MCF 10A (cell line): ENCODE measurements around the gene DCAF15. TPM values are rescaled to one million over a fixed set of nuclear protein-coding genes. Genes with fewer than 3 reads are reported as not detected.

Experiments used
- BruUV-seq: library from RNA; stranded (reverse); fragments of 400-500 nt; replicated peaks from 2 replicates; lab custom pipeline; 2021; lab: Mats Ljungman, UMichigan
- CTCF ChIA-PET: fragments of 300-600 bp; sonication (Branson Sonifier 250); formaldehyde crosslinking; extraction: SDS; loops from one replicate; lab custom pipeline; 2021; ENCODE audit warnings: antibody characterized with exemption, inconsistent platforms; lab: Yijun Ruan, JAX
- POLR2A ChIA-PET: fragments of 300-600, 350-650 bp; sonication (Branson Sonifier 250); formaldehyde crosslinking; extraction: SDS; loops from one replicate; lab custom pipeline; 2020; ENCODE audit warnings: antibody characterized with exemption, inconsistent platforms; lab: Yijun Ruan, JAX
- DNase-seq: peaks from one replicate; pipeline ENCODE4 v3.0.0-alpha.2; 2018; ENCODE audit not compliant: unreplicated experiment
- H3K27ac Mint-ChIP-seq: one replicate; pipeline ENCODE4 v1.8.0; 2022; ENCODE audit warnings: mild to moderate bottlenecking, low read depth, mixed read lengths; ENCODE audit not compliant: unreplicated experiment
- H3K27me3 Mint-ChIP-seq: one replicate; pipeline ENCODE4 v1.8.0; 2022; ENCODE audit warnings: mixed read lengths; ENCODE audit not compliant: insufficient read depth, unreplicated experiment
- H3K36me3 Mint-ChIP-seq: one replicate; pipeline ENCODE4 v1.8.0; 2022; ENCODE audit warnings: mild to moderate bottlenecking, moderate library complexity, mixed read lengths; ENCODE audit not compliant: insufficient read depth, unreplicated experiment
- H3K4me1 Mint-ChIP-seq: one replicate; pipeline ENCODE4 v1.8.0; 2022; ENCODE audit warnings: mixed read lengths; ENCODE audit not compliant: insufficient read depth, unreplicated experiment
- H3K4me3 Mint-ChIP-seq: one replicate; pipeline ENCODE4 v1.8.0; 2022; ENCODE audit warnings: mild to moderate bottlenecking, moderate library complexity, mixed read lengths; ENCODE audit not compliant: unreplicated experiment
- H3K9me3 Mint-ChIP-seq: one replicate; pipeline ENCODE4 v1.8.0; 2022; ENCODE audit warnings: mixed read lengths; ENCODE audit not compliant: unreplicated experiment
- intact Hi-C: fragments of 100-400 bp; cut with micrococcal nuclease; formaldehyde crosslinking; loops from 2 replicates; pipeline ENCODE4 v1.14.1; 2022
- total RNA-seq: library from RNA; stranded (reverse); gene quantifications from 2 replicates; pipeline ENCODE4 v1.2.3, GENCODE V29; 2022
- TF ChIP-seq, protein P1 (sequence below): fragments of 200-600 bp; IDR thresholded peaks from one replicate; pipeline ENCODE4 v1.8.0; 2022; ENCODE audit warnings: antibody characterized with exemption, mild to moderate bottlenecking; ENCODE audit not compliant: unreplicated experiment

DCAF15 gene
- total RNA-seq, 1 experiment from 2014 or later: 19.3 TPM

DNA sequence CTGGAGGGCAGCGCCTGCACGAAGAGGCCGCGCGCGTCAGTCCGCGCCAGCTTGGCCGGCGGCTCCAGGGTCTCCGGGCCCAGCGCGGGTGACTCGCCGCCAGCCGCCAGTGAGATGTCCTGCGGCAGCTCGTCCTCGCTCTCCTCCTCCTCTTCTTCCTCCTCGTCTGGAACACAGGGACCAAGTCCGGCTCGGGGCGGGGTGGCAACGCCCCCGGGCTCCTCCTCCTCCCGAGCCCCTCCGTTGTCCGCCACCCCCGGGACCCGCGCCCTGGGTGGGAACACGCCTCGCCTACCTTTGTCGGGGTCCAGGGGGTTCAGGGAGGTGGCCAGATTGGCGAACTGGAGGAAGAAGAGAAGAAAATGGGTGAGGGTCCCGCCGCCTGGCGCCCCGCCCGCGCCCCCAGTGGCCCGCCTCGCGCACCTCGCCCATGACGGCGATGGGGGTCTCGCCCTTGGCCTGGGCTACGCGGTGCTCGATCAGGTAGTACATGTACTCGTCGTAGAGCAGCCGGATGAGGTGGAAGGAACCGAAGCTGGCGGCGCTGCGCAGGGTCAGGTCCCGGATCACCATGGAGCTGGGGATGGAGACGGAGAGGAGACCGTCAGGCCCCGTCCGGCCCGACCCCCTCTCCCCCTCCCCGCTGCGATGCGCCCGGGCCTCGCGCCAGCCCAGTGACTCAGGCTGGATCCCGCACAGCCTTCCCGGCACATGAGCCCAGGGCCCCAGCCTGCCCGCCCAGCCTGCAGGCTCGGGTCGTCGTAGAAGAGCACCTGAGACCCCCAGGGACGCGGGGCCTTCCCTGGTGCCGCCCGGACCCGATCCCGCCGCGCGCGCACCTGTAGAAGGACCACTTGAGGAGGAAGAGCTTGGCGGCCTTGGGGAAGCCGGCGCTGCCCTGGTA is 10.6 kb downstream of the DCAF15 start:
- BruUV-seq: no TSS peak
- Mint-ChIP-seq H3K4me1 (no peaks in the 10 kb centered on the region), H3K36me3 (peaks cover 56% of the 10 kb centered on the region), H3K4me3 (no peak overlapping the region), H3K27me3 (no peaks in the 10 kb centered on the region), H3K27ac (no peak overlapping the region), H3K9me3 (no peaks in the 10 kb centered on the region)
- TF ChIP-seq, protein P1, sequence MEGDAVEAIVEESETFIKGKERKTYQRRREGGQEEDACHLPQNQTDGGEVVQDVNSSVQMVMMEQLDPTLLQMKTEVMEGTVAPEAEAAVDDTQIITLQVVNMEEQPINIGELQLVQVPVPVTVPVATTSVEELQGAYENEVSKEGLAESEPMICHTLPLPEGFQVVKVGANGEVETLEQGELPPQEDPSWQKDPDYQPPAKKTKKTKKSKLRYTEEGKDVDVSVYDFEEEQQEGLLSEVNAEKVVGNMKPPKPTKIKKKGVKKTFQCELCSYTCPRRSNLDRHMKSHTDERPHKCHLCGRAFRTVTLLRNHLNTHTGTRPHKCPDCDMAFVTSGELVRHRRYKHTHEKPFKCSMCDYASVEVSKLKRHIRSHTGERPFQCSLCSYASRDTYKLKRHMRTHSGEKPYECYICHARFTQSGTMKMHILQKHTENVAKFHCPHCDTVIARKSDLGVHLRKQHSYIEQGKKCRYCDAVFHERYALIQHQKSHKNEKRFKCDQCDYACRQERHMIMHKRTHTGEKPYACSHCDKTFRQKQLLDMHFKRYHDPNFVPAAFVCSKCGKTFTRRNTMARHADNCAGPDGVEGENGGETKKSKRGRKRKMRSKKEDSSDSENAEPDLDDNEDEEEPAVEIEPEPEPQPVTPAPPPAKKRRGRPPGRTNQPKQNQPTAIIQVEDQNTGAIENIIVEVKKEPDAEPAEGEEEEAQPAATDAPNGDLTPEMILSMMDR: no peak
- CTCF ChIA-PET: no interaction called here
- POLR2A ChIA-PET: interaction anchor here (0.5 kb wide), 1 partner anchor 23 kb away, joined by 4 read pairs; no protein-coding TSS in a partner anchor
- intact Hi-C loops: no loop called here
- DNase-seq: no peak

DNA sequence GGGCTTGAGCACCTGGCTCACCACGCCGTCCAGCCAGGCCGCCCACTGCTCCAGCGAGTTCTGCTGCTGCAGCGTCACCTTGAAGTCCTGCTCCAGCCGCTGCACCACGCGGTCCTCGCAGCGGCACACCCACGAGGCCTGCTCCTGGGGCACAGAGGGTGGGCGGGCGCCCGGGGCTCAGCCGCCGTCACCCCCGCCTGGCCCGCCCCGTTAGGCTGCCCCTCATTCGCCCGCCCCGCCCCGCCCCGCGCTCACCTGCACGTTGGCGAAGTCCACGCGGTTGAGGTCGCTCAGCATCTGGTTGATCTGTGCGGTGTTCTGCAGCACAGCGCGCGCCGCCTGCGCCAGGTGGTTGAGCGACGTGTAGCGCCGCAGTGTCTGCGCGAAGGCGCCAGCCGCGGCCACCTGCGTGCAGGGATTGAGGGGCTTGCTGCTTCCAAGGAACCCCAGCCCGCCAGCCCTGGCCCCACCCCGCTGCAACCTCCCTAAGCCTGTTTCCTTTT is 11.3 kb downstream of the DCAF15 start:
- Mint-ChIP-seq H3K27ac (no peak overlapping the region), H3K27me3 (no peaks in the 10 kb centered on the region), H3K36me3 (peaks cover 57% of the 10 kb centered on the region), H3K9me3 (no peaks in the 10 kb centered on the region), H3K4me1 (no peaks in the 10 kb centered on the region), H3K4me3 (no peak overlapping the region)
- DNase-seq: no peak
- intact Hi-C loops: no loop called here
- BruUV-seq: no TSS peak
- ChIA-PET POLR2A (no interaction called here), CTCF (no interaction called here)
- TF ChIP-seq, protein P1: no peak

DNA sequence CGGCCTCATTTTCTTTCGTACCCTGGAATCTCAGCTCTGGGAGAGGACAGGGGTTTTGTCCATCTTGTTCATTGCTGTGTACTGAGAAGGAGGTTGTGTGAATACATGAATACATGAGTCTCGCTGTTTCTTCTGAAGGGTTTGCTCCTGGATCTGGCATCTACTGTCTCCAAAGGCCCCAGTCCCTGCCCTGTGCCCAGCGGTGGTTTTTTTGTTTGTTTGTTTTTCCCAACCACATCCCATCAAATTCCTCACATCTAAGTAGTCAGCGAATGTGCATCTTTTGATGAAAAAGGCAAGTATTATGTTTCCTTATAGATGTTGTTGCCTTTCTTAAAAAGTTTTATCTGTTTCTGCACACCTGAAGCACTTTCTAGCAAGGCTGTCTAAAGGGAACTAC is 12.5 kb downstream of the DCAF15 start:
- H3K4me3 Mint-ChIP-seq: no peak overlapping the region
- DNase-seq: peak; percentile 53
- POLR2A ChIA-PET: no interaction called here
- H3K27me3 Mint-ChIP-seq: no peaks in the 10 kb centered on the region
- H3K9me3 Mint-ChIP-seq: no peaks in the 10 kb centered on the region
- H3K4me1 Mint-ChIP-seq: no peaks in the 10 kb centered on the region
- no peak overlapping the region for H3K27ac Mint-ChIP-seq
- no TSS peak for BruUV-seq
- H3K36me3 Mint-ChIP-seq: peaks cover 54% of the 10 kb centered on the region
- intact Hi-C loops: no loop called here
- TF ChIP-seq, protein P1: no peak
- CTCF ChIA-PET: no interaction called here

DNA sequence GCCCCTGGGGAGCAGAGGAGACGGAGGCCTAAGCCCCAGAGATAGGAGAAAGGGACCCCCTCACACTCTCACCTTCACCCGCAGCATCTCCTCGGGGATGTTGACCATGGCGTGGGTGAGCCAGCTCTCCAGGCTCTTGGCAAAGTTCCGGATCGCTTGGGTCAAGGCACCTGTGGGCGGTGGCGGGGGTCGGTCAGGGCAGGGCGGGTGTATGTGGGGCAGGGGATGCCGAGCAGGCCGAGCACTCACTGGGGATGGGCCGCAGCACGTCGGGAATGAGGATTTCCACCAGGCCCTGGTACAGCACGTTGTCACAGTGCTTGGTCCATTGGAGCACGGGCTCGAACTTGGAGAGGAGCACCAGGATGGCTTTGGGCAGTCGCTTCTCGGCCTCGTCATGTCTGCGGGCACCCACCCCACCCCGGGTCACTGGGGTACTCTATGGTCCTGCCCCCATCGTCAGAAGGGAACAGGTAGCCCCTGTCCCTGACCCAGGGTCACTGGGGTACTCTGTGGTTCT is 13.1 kb downstream of the DCAF15 start:
- Mint-ChIP-seq H3K27me3 (no peaks in the 10 kb centered on the region), H3K9me3 (no peaks in the 10 kb centered on the region), H3K4me1 (no peaks in the 10 kb centered on the region), H3K36me3 (peaks cover 49% of the 10 kb centered on the region), H3K4me3 (no peak overlapping the region), H3K27ac (no peak overlapping the region)
- CTCF ChIA-PET: no interaction called here
- intact Hi-C loops: no loop called here
- no peak for DNase-seq
- TF ChIP-seq, protein P1: no peak
- BruUV-seq: no TSS peak
- POLR2A ChIA-PET: no interaction called here
